Loucy (cell line): ENCODE results near the gene KRTAP17-1.

ENCODE experiments used
- H2AFZ ChIP-seq: fragments of 200-600 bp; sonication (generic); 2 replicates; pipeline ENCODE4 v1.6.0; 2016; ENCODE audit warnings: antibody characterized with exemption, mild to moderate bottlenecking, low read length, moderate library complexity
- H3F3A ChIP-seq: fragments of 200-600 bp; 2 replicates; pipeline ENCODE4 v1.6.0; 2016; ENCODE audit warnings: antibody characterized with exemption, low read depth, mild to moderate bottlenecking
- H3K27me3 ChIP-seq: fragments of 200-600 bp; sonication (generic); 2 replicates; pipeline ENCODE4 v1.6.1; 2014; ENCODE audit warnings: low read length, mild to moderate bottlenecking; ENCODE audit not compliant: insufficient read depth, poor library complexity, severe bottlenecking
- H3K36me3 ChIP-seq: fragments of 200-600 bp; sonication (generic); 2 replicates; pipeline ENCODE4 v1.6.1; 2016; ENCODE audit warnings: low read length; ENCODE audit not compliant: insufficient read depth
- H3K4me1 ChIP-seq: fragments of 200-600 bp; sonication (generic); 2 replicates; pipeline ENCODE4 v1.5.1; 2014; ENCODE audit warnings: low read length, mild to moderate bottlenecking; ENCODE audit not compliant: insufficient read depth, poor library complexity, severe bottlenecking
- H3K4me2 ChIP-seq: fragments of 200-600 bp; sonication (generic); 2 replicates; pipeline ENCODE4 v1.6.0; 2014; ENCODE audit warnings: antibody characterized with exemption, low read length, low read depth, mild to moderate bottlenecking; ENCODE audit not compliant: poor library complexity, severe bottlenecking
- H3K4me3 ChIP-seq: fragments of 200-600 bp; sonication (generic); 2 replicates; pipeline ENCODE4 v1.5.1; 2014; ENCODE audit warnings: low read length, mild to moderate bottlenecking, mixed read lengths; ENCODE audit not compliant: poor library complexity, severe bottlenecking
- H3K79me2 ChIP-seq: fragments of 200-600 bp; sonication (generic); 2 replicates; pipeline ENCODE4 v1.6.1; 2014; ENCODE audit warnings: low read length; ENCODE audit not compliant: insufficient read depth
- H3K9ac ChIP-seq: fragments of 200-600 bp; sonication (generic); 2 replicates; pipeline ENCODE4 v1.6.0; 2014; ENCODE audit warnings: mild to moderate bottlenecking, low read depth, low read length, moderate library complexity; ENCODE audit not compliant: poor library complexity, severe bottlenecking
- H3K9me2 ChIP-seq: fragments of 200-600 bp; sonication (generic); replicated peaks from 2 replicates; pipeline ENCODE4 v1.6.1; 2016; ENCODE audit warnings: low read depth, low read length, mixed read lengths
- H3K9me3 ChIP-seq: fragments of 200-600 bp; sonication (generic); 2 replicates; pipeline ENCODE4 v1.6.1; 2014; ENCODE audit warnings: mild to moderate bottlenecking, antibody characterized with exemption, low read length, low read depth; ENCODE audit not compliant: insufficient read depth
- H4K20me1 ChIP-seq: fragments of 200-600 bp; sonication (generic); 2 replicates; pipeline ENCODE4 v1.6.0; 2014; ENCODE audit warnings: antibody characterized with exemption, low read length, mild to moderate bottlenecking; ENCODE audit not compliant: insufficient read depth, poor library complexity, severe bottlenecking
- EZH2phosphoT487 ChIP-seq: fragments of 200-600 bp; IDR thresholded peaks from 2 replicates; pipeline ENCODE4 v1.6.1; 2018; ENCODE audit warnings: antibody characterized with exemption, mild to moderate bottlenecking, moderate library complexity, borderline replicate concordance
- TF ChIP-seq, protein P1 (sequence below): fragments of 200-600 bp; sonication (generic); conservative IDR thresholded peaks from 2 replicates; pipeline ENCODE4 v1.5.1; 2014; ENCODE audit warnings: mild to moderate bottlenecking, antibody characterized with exemption, low read length

The KRTAP17-1 gene

GRCh38 chr17:41324180-41325075, 8.9 kb upstream of the KRTAP17-1 start:
- Histone ChIP-seq H3K9me3 (peaks cover 8% of the 10 kb centered on the region), H3K4me2 (no peak overlapping the region), H3K36me3 (no peaks in the 10 kb centered on the region), H2AFZ (no peak overlapping the region), H3K4me3 (no peak overlapping the region), H3K9ac (no peak overlapping the region), H3K79me2 (no peaks in the 10 kb centered on the region), H4K20me1 (no peaks in the 10 kb centered on the region), H3F3A (no peaks in the 10 kb centered on the region), H3K9me2 (no peaks in the 10 kb centered on the region), H3K27me3 (no peaks in the 10 kb centered on the region), H3K4me1 (no peaks in the 10 kb centered on the region)
- TF ChIP-seq EZH2phosphoT487, result no peak
- TF ChIP-seq, protein P1, sequence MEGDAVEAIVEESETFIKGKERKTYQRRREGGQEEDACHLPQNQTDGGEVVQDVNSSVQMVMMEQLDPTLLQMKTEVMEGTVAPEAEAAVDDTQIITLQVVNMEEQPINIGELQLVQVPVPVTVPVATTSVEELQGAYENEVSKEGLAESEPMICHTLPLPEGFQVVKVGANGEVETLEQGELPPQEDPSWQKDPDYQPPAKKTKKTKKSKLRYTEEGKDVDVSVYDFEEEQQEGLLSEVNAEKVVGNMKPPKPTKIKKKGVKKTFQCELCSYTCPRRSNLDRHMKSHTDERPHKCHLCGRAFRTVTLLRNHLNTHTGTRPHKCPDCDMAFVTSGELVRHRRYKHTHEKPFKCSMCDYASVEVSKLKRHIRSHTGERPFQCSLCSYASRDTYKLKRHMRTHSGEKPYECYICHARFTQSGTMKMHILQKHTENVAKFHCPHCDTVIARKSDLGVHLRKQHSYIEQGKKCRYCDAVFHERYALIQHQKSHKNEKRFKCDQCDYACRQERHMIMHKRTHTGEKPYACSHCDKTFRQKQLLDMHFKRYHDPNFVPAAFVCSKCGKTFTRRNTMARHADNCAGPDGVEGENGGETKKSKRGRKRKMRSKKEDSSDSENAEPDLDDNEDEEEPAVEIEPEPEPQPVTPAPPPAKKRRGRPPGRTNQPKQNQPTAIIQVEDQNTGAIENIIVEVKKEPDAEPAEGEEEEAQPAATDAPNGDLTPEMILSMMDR, result peak; percentile 57

DNA sequence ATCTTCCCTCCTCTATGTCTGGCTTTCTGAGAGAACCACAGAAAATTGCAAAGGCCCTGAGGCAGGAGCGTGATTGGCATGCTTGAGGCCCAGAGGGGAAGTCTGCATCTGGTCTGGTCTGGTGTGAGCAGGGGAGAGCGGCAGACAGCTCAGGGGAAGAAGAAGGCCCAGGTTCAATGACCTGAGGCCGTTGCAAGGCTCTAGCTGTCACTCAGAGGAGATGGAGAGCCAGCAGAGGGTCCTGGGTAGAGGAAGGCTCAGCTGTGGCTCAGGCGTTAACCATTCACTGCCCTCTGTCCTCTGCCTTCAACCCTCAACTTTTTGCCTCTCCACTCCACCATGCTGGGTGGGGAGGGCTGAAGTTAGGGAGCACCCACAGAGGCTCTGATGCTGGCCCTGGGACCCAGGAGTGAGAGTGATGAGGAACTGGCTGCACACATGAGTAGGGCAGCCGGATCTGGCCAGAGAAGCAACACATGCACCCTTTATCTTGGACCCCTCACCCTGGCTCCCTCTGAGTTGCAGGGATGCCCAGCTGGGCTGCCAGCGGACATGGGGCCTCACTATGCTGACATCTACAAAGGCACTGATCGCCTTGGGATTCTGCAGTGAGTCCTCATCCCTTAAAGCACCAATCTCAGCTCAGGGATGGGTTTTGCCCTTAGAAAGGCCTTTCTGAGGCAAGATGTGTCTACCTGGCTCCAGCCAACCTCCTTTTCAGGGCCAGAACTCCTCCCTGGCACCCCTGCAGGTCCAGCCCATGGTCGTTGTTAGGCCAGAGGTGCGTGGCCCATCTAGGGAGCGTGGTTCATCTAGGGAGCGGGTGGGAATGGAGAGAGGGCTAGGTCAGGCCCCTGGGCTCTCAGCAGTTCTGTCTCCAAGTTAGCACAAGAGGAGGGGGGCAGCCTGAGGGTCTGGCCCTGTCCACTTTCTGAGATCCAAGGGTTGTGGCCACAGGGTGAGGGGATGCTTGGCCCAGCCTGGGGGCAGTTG, 7.7 kb upstream of the KRTAP17-1 start:
- no peak for TF ChIP-seq EZH2phosphoT487
- TF ChIP-seq, protein P1, result no peak
- H3K79me2 ChIP-seq, result no peaks in the 10 kb centered on the region

DNA sequence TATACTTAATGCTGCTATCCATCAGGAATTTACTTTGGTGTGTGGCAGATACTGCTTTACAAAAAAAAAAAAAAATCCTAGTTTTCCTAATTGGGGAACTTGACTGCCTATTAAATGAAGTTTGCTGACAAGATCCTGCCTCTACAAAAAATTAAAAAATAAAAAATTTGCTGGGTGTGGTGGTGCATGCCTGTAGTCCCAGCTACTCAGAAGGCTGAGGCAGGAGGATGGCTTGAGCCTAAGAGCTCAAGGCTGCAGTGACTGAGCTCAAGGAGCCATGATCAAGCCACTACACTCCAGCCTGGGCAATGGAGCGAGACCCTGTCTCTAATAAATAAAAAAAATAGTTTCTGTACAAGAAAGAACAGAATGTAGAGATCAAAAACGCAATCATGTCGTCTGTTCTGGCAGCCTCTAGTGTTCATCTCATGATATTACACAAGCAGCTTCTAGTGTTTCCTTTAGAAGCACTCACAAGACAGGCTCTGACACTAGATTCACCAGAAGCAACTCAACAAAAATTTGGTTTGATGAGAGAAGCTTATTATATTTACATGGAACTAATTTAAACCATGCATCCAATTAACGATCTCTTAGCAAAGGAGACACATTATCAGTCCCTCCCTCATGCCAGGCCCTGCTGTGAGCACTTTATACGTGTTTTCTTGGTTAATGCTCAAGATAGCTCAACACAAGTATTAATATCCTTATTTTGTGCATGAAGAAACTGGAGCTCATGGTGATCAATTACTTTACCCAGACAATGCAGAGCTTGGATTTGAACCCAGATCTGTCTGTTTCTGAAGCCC, 6.8 kb upstream of the KRTAP17-1 start:
- H3K4me3 ChIP-seq, result no peak overlapping the region
- no peak overlapping the region for H3K4me2 ChIP-seq
- H3K27me3 ChIP-seq, result no peaks in the 10 kb centered on the region
- no peak overlapping the region for H3K9ac ChIP-seq
- H3K4me1 ChIP-seq, result no peaks in the 10 kb centered on the region
- H3F3A ChIP-seq, result no peaks in the 10 kb centered on the region
- no peaks in the 10 kb centered on the region for H3K36me3 ChIP-seq
- H4K20me1 ChIP-seq, result no peaks in the 10 kb centered on the region
- TF ChIP-seq, protein P1, result peak; percentile 93
- no peak for TF ChIP-seq EZH2phosphoT487
- no peak overlapping the region for H2AFZ ChIP-seq
- no peaks in the 10 kb centered on the region for H3K9me2 ChIP-seq
- H3K9me3 ChIP-seq, result peaks cover 9% of the 10 kb centered on the region
- H3K79me2 ChIP-seq, result no peaks in the 10 kb centered on the region

More for the DNA sequence above, 7.7 kb upstream of the KRTAP17-1 start:
- no peaks in the 10 kb centered on the region for H3K4me1 ChIP-seq
- H2AFZ ChIP-seq, result no peak overlapping the region
- no peak overlapping the region for H3K4me3 ChIP-seq
- H3K27me3 ChIP-seq, result no peaks in the 10 kb centered on the region
- no peak overlapping the region for H3K9ac ChIP-seq
- no peaks in the 10 kb centered on the region for H4K20me1 ChIP-seq
- H3K4me2 ChIP-seq, result no peak overlapping the region
- H3K36me3 ChIP-seq, result no peaks in the 10 kb centered on the region
- H3F3A ChIP-seq, result no peaks in the 10 kb centered on the region
- H3K9me2 ChIP-seq, result no peaks in the 10 kb centered on the region
- peaks cover 9% of the 10 kb centered on the region for H3K9me3 ChIP-seq
